Hematopoietic multipotent progenitor cell treated with erythropoietin and hydrocortisone succinate and interleukin-3 and kit ligand, for 15 days (in vitro differentiated cells): ENCODE results near the gene AP4M1.
A peak's percentile ranks its signal among the peaks of the same experiment; 100 is the strongest.
"Not testable (repeated sequence)": the region's sequence is repeated elsewhere in the genome, so short reads cannot be mapped to it uniquely, and the experiment has no call there.

Experiments used
- DNase-seq: peaks from one replicate; pipeline ENCODE4 v3.0.0-alpha.2; 2015; ENCODE audit warnings: low spot score

The AP4M1 gene

GRCh38 chr7:100109521-100110163 is 8.2 kb downstream of the AP4M1 start:
- DNase-seq = no peak

GRCh38 chr7:100111156-100111555 is 9.7 kb downstream of the AP4M1 start:
- no peak for DNase-seq

- no peak for DNase-seq
Measured at GRCh38 chr7:100111914-100112313, 10.5 kb downstream of the AP4M1 start.

GRCh38 chr7:100115026-100115425 is 13.6 kb downstream of the AP4M1 start:
- DNase-seq = no peak

- peak; percentile 23 for DNase-seq
Measured at GRCh38 chr7:100118388-100119071, 17.1 kb downstream of the AP4M1 start.

GRCh38 chr7:100119072-100119969 is 17.9 kb downstream of the AP4M1 start, which contains the start of the genes CNPY4 and TAF6:
TSS of gene CNPY4 (plus strand) at chr7:100119634. CDS start at chr7:100119745, 111 bp downstream.
TSS of gene TAF6 (minus strand) at chr7:100119358. CDS start at chr7:100114209, 5,149 bp downstream.
- DNase-seq = peak; percentile 96

GRCh38 chr7:100119970-100120732 is 18.7 kb downstream of the AP4M1 start:
- peak; percentile 60 for DNase-seq

- DNase-seq = no peak
Measured at GRCh38 chr7:100120733-100121036, 19.2 kb downstream of the AP4M1 start.

GRCh38 chr7:100122067-100122466 is 20.6 kb downstream of the AP4M1 start:
- no peak for DNase-seq

GRCh38 chr7:100122568-100122967 is 21.1 kb downstream of the AP4M1 start:
- peak; percentile 86 for DNase-seq

GRCh38 chr7:100124301-100125230 is 23.1 kb downstream of the AP4M1 start:
- peak; percentile 45 for DNase-seq

- no peak for DNase-seq
Measured at GRCh38 chr7:100126239-100126930, 24.9 kb downstream of the AP4M1 start.

- peak; percentile 93 for DNase-seq
Measured at GRCh38 chr7:100126931-100127865, 25.8 kb downstream of the AP4M1 start, which contains the start of gene MBLAC1. TSS of gene MBLAC1 (plus strand) at chr7:100126967. CDS start at chr7:100127396, 429 bp downstream.

- no peak for DNase-seq
Measured at GRCh38 chr7:100127866-100128636, 26.6 kb downstream of the AP4M1 start.

GRCh38 chr7:100128637-100128963 is 27.2 kb downstream of the AP4M1 start:
- no peak for DNase-seq

GRCh38 chr7:100130220-100130607 is 28.8 kb downstream of the AP4M1 start:
- DNase-seq = not testable (repeated sequence)

GRCh38 chr7:100130608-100131453 is 29.4 kb downstream of the AP4M1 start:
- peak; percentile 83 for DNase-seq
